IMR-90 (cell line): Measurements from ENCODE around the gene GBF1. TPM values are rescaled to one million over a fixed set of nuclear protein-coding genes. Genes with fewer than 3 reads are reported as not detected.

Experiments used
- ATAC-seq: fragments of 200-7000 bp; cut with Tn5 transposase; 2 replicates; pipeline ENCODE4 v1.9.1; 2020; ENCODE audit warnings: low read depth, mild to moderate bottlenecking, moderate library complexity
- BruUV-seq: library from RNA; stranded (reverse); fragments of 400-500 nt; replicated peaks from 2 replicates; lab custom pipeline; 2021; lab: Mats Ljungman, UMichigan
- CTCF ChIA-PET: fragments of 300-600 bp; formaldehyde crosslinking; extraction: SDS; loops from one replicate; lab custom pipeline; 2021; ENCODE audit warnings: antibody characterized with exemption; lab: Yijun Ruan, JAX
- POLR2A ChIA-PET: fragments of 300-600 bp; sonication (Branson Sonifier 250); formaldehyde crosslinking; loops from one replicate; lab custom pipeline; 2022; ENCODE audit warnings: antibody characterized with exemption; ENCODE audit not compliant: unreplicated experiment; lab: Charles Lee
- DNase-seq: peaks from one replicate; pipeline ENCODE4 v3.0.0; 2013
- H2AFZ ChIP-seq: replicated peaks from 2 replicates; pipeline ENCODE3; 2013; ENCODE audit warnings: low read length, mild to moderate bottlenecking; ENCODE audit not compliant: poor library complexity
- H2AK5ac ChIP-seq: 2 replicates; pipeline ENCODE4 v1.6.1; 2013; ENCODE audit warnings: low read depth, low read length, inconsistent platforms
- H2AK9ac ChIP-seq: replicated peaks from 2 replicates; pipeline ENCODE3; 2013; ENCODE audit warnings: mild to moderate bottlenecking, low read depth, low read length, moderate library complexity; ENCODE audit not compliant: poor library complexity
- H2BK120ac ChIP-seq: 2 replicates; pipeline ENCODE4 v1.6.1; 2013; ENCODE audit warnings: low read depth, low read length, inconsistent platforms
- H2BK15ac ChIP-seq: 3 replicates; pipeline ENCODE4 v1.6.1; 2013; ENCODE audit warnings: low read depth, low read length, inconsistent platforms
- H2BK20ac ChIP-seq: 2 replicates; pipeline ENCODE4 v1.6.1; 2013; ENCODE audit warnings: low read depth, mild to moderate bottlenecking, inconsistent platforms, low read length, moderate library complexity
- H2BK5ac ChIP-seq: 2 replicates; pipeline ENCODE4 v1.6.1; 2013; ENCODE audit warnings: mild to moderate bottlenecking, low read depth, low read length, inconsistent platforms; ENCODE audit not compliant: poor library complexity, severe bottlenecking
- H3K14ac ChIP-seq: replicated peaks from 2 replicates; pipeline ENCODE4 v1.6.1; 2013; ENCODE audit warnings: low read depth, low read length, inconsistent platforms
- H3K18ac ChIP-seq: 2 replicates; pipeline ENCODE4 v1.6.1; 2013; ENCODE audit warnings: low read depth, low read length, control low read depth
- H3K23ac ChIP-seq: 2 replicates; pipeline ENCODE4 v1.6.1; 2013; ENCODE audit warnings: low read depth, low read length, inconsistent platforms
- H3K27ac ChIP-seq: 2 replicates; pipeline ENCODE4 v1.5.1; 2013; ENCODE audit warnings: mild to moderate bottlenecking, control low read depth, low read length; ENCODE audit not compliant: insufficient read depth
- H3K27me3 ChIP-seq: 2 replicates; pipeline ENCODE4 v1.6.1; 2013; ENCODE audit warnings: low read length; ENCODE audit not compliant: control insufficient read depth, insufficient read depth
- H3K36me3 ChIP-seq: 2 replicates; pipeline ENCODE4 v1.6.1; 2013; ENCODE audit warnings: low read length, mixed read lengths; ENCODE audit not compliant: control insufficient read depth, insufficient read depth
- H3K4ac ChIP-seq: 2 replicates; pipeline ENCODE4 v1.6.1; 2013; ENCODE audit warnings: low read depth, low read length, inconsistent platforms
- H3K4me1 ChIP-seq: 2 replicates; pipeline ENCODE4 v1.6.1; 2013; ENCODE audit warnings: low read length, mixed read lengths; ENCODE audit not compliant: control insufficient read depth, insufficient read depth
- H3K4me2 ChIP-seq: 2 replicates; pipeline ENCODE4 v1.6.1; 2013; ENCODE audit warnings: low read depth, mild to moderate bottlenecking, control low read depth, low read length, moderate library complexity
- H3K4me3 ChIP-seq: 2 replicates; pipeline ENCODE4 v1.5.1; 2013; ENCODE audit warnings: low read depth, mild to moderate bottlenecking, control low read depth, low read length, moderate library complexity; ENCODE audit not compliant: insufficient read depth
- H3K56ac ChIP-seq: 2 replicates; pipeline ENCODE4 v1.6.1; 2013; ENCODE audit warnings: low read length, inconsistent platforms; ENCODE audit not compliant: insufficient read depth; ENCODE audit errors: extremely low read depth
- H3K79me1 ChIP-seq, 2 experiments: 2 replicates each; pipeline ENCODE4 v1.6.1; 2013; ENCODE audit warnings: low read length in 2 of 2, inconsistent platforms in 1 of 2, low read depth in 1 of 2
- H3K9ac ChIP-seq: 2 replicates; pipeline ENCODE4 v1.6.1; 2013; ENCODE audit warnings: low read depth, low read length, control low read depth
- H3K9me1 ChIP-seq: 2 replicates; pipeline ENCODE4 v1.6.1; 2013; ENCODE audit warnings: low read length, inconsistent platforms; ENCODE audit not compliant: insufficient read depth
- H3K9me3 ChIP-seq: 2 replicates; pipeline ENCODE4 v1.6.1; 2013; ENCODE audit warnings: low read length; ENCODE audit not compliant: control insufficient read depth, insufficient read depth
- H4K20me1 ChIP-seq: 2 replicates; pipeline ENCODE4 v1.6.1; 2013; ENCODE audit warnings: low read length, inconsistent platforms; ENCODE audit not compliant: insufficient read depth
- H4K5ac ChIP-seq: 2 replicates; pipeline ENCODE4 v1.6.1; 2013; ENCODE audit warnings: mild to moderate bottlenecking, low read depth, low read length, control low read depth
- H4K8ac ChIP-seq, 2 experiments: 2 replicates each; pipeline ENCODE4 v1.6.1; 2013; ENCODE audit warnings: low read depth in 2 of 2, low read length in 2 of 2, control low read depth in 1 of 2, inconsistent platforms in 1 of 2
- H4K91ac ChIP-seq: 2 replicates; pipeline ENCODE4 v1.6.1; 2013; ENCODE audit warnings: low read depth, low read length, inconsistent platforms; ENCODE audit not compliant: insufficient read depth
- BHLHE40 ChIP-seq: fragments of 150-350 bp; IDR thresholded peaks from 2 replicates; pipeline ENCODE4 v1.6.1; 2016; ENCODE audit warnings: mild to moderate bottlenecking, low read depth, low read length
- CEBPB ChIP-seq: IDR thresholded peaks from 2 replicates; pipeline ENCODE4 v1.6.1; 2012; ENCODE audit warnings: low read depth, low read length, improper control_type of control experiment
- CHD1 ChIP-seq: IDR thresholded peaks from 2 replicates; pipeline ENCODE4 v1.6.1; 2012; ENCODE audit warnings: low read depth, low read length, improper control_type of control experiment
- MXI1 ChIP-seq: IDR thresholded peaks from 2 replicates; pipeline ENCODE4 v1.6.1; 2012; ENCODE audit warnings: low read depth, mild to moderate bottlenecking, low read length, moderate library complexity, borderline replicate concordance
- NFE2L2 ChIP-seq: fragments of 150-350 bp; IDR thresholded peaks from 2 replicates; pipeline ENCODE4 v1.6.1; 2016; ENCODE audit warnings: low read depth, mild to moderate bottlenecking, low read length
- POLR2A ChIP-seq: IDR thresholded peaks from 2 replicates; pipeline ENCODE4 v1.6.1; 2012; ENCODE audit warnings: mild to moderate bottlenecking, low read depth, low read length
- RAD21 ChIP-seq: IDR thresholded peaks from 2 replicates; pipeline ENCODE4 v1.6.1; 2012; ENCODE audit warnings: low read length, improper control_type of control experiment
- USF2 ChIP-seq: fragments of 150-350 bp; IDR thresholded peaks from 2 replicates; pipeline ENCODE4 v1.6.1; 2017; ENCODE audit warnings: mild to moderate bottlenecking, antibody characterized with exemption, low read length, low read depth
- WGBS, 2 experiments: methylation state at CpG; one replicate each; pipeline versions ENCODE4 v1.1.5 to v1.1.7; 2013; ENCODE audit warnings: missing lambda C conversion rate in 2 of 2; ENCODE audit not compliant: insufficient read length in 1 of 2; ENCODE audit errors: extremely low coverage in 2 of 2; 5-methylcytosine and 5-hydroxymethylcytosine counted together
- dilution Hi-C: fragments of 300-500 bp; cut with HindIII; formaldehyde crosslinking; loops from one replicate; pipeline ENCODE4 v1.14.3; 2018; ENCODE audit warnings: low sequenced_read_pairs; ENCODE audit not compliant: unreplicated experiment
- in situ Hi-C: fragments of 300-500 bp; cut with MboI; formaldehyde crosslinking; loops from 3 replicates; pipeline ENCODE4 v1.14.3; 2019; ENCODE audit warnings: low sequenced_read_pairs, inconsistent platforms, mixed read lengths
- intact Hi-C: fragments of 100-400 bp; cut with micrococcal nuclease; formaldehyde crosslinking; loops from 2 replicates; pipeline ENCODE4 v1.10.0; 2022
- polyA plus RNA-seq, 3 experiments: library from polyadenylated mRNA; depleted of rRNA; stranded (reverse); fragments of >200 nt; gene quantifications; 2 replicates each; pipeline ENCODE4 v1.2.3, GENCODE V29; 2012; ENCODE audit warnings: low replicate concordance in 1 of 3
- total RNA-seq: library from RNA; depleted of rRNA; stranded (reverse); fragments of >200 nt; gene quantifications from 2 replicates; pipeline ENCODE4 v1.2.3, GENCODE V29; 2012
- TF ChIP-seq, protein P1 (sequence below): conservative IDR thresholded peaks from 2 replicates; pipeline ENCODE4 v1.5.1; 2012; ENCODE audit warnings: mild to moderate bottlenecking, low read depth, low read length, improper control_type of control experiment

Gene GBF1
- total and polyA plus RNA-seq, 2 of the 4 experiments (the other 2 are of a cell fraction), result 38.7 to 40.1 TPM

DNA sequence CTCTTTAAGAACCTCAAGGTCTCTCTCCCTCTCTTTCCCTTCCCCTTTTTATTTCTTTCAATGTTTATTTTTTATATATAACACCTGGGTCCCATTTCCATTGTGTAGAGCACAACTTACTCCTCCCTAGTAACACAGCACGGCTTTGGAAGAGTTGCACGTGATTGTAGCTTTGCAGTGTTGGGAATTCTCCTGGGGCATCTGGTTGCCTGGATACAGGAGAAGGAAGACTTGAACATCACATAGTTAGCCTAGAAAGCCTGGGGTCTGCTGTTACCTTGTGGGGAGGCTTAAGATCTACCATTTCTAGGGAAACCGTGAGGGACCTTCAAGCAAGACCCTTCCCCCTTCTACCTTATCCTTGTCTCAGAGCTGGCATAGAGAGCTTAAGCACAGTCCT is 109.1 kb downstream of the GBF1 start:
- no peak overlapping the region for H2BK120ac ChIP-seq
- H4K8ac ChIP-seq, result no peak overlapping the region
- no peak overlapping the region for H2BK15ac ChIP-seq
- H3K36me3 ChIP-seq, result peaks cover 57% of the 10 kb centered on the region
- intact Hi-C loops (no loop called here), in situ Hi-C loops (loop anchor here (5.0 kb wide), 2 partner anchors 127 to 187 kb away; partner anchors contain the start of gene ELOVL3), dilution Hi-C loops (no loop called here)
- DNase-seq (no peak), ATAC-seq (no peak)
- WGBS, 2 experiments, result no CpG with 5 or more reads among the region's 3 CpGs
- no peak overlapping the region for H3K27ac ChIP-seq
- no peaks in the 10 kb centered on the region for H3K4me1 ChIP-seq
- TF ChIP-seq CHD1 (no peak), NFE2L2 (no peak), MXI1 (no peak), RAD21 (no peak), BHLHE40 (no peak), USF2 (no peak), CEBPB (no peak), POLR2A (no peak)
- TF ChIP-seq, protein P1, sequence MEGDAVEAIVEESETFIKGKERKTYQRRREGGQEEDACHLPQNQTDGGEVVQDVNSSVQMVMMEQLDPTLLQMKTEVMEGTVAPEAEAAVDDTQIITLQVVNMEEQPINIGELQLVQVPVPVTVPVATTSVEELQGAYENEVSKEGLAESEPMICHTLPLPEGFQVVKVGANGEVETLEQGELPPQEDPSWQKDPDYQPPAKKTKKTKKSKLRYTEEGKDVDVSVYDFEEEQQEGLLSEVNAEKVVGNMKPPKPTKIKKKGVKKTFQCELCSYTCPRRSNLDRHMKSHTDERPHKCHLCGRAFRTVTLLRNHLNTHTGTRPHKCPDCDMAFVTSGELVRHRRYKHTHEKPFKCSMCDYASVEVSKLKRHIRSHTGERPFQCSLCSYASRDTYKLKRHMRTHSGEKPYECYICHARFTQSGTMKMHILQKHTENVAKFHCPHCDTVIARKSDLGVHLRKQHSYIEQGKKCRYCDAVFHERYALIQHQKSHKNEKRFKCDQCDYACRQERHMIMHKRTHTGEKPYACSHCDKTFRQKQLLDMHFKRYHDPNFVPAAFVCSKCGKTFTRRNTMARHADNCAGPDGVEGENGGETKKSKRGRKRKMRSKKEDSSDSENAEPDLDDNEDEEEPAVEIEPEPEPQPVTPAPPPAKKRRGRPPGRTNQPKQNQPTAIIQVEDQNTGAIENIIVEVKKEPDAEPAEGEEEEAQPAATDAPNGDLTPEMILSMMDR, result no peak
- no peak overlapping the region for H2BK20ac ChIP-seq
- no peak overlapping the region for H3K4me2 ChIP-seq
- H4K20me1 ChIP-seq, result peaks cover 26% of the 10 kb centered on the region
- no peak overlapping the region for H3K9ac ChIP-seq
- H3K4ac ChIP-seq, result no peak overlapping the region
- no peak overlapping the region for H3K18ac ChIP-seq
- no peak overlapping the region for H2AK5ac ChIP-seq
- no peak overlapping the region for H2AK9ac ChIP-seq
- H3K4me3 ChIP-seq, result no peak overlapping the region
- no peak overlapping the region for H3K56ac ChIP-seq
- POLR2A ChIA-PET, result no interaction called here
- H3K23ac ChIP-seq, result no peak overlapping the region
- no peaks in the 10 kb centered on the region for H3K9me1 ChIP-seq
- H4K91ac ChIP-seq, result no peak overlapping the region
- no peaks in the 10 kb centered on the region for H3K27me3 ChIP-seq
- peaks cover 12 to 23% of the 10 kb centered on the region in 2 experiments; a peak in 3 of 4 replicates for H3K79me1 ChIP-seq
- H2BK5ac ChIP-seq, result no peak overlapping the region
- H4K5ac ChIP-seq, result no peak overlapping the region
- no peak overlapping the region for H3K14ac ChIP-seq
- no peaks in the 10 kb centered on the region for H3K9me3 ChIP-seq
- no peak overlapping the region for H2AFZ ChIP-seq
- CTCF ChIA-PET, result no interaction called here
- no TSS peak for BruUV-seq
